ENCODE data around the gene ESRRG.
A peak's percentile ranks its signal among the peaks of the same experiment; 100 is the strongest.
"Not testable (repeated sequence)": the region's sequence is repeated elsewhere in the genome, so short reads cannot be mapped to it uniquely, and the experiment has no call there.

The ESRRG gene

GRCh38 chr1:216723274-216723780 is at the start of gene ESRRG:
Gene ESRRG (minus strand): TSS chr1:216723429. CDS start chr1:216723299, 130 bp downstream.
- no peak for DNase-seq

GRCh38 chr1:216771922-216772321 is 48.7 kb upstream of the ESRRG start:
- DNase-seq = no peak

- DNase-seq = no peak
These were observed 43.6 kb upstream of the ESRRG start for GRCh38 chr1:216766633-216767327.

GRCh38 chr1:216765346-216766300 is 42.4 kb upstream of the ESRRG start:
- DNase-seq = no peak

GRCh38 chr1:216758161-216758560 is 34.9 kb upstream of the ESRRG start:
- no peak for DNase-seq

GRCh38 chr1:216757110-216757509 is 33.9 kb upstream of the ESRRG start:
- DNase-seq = no peak

- DNase-seq = no peak
These were observed 27.7 kb upstream of the ESRRG start for GRCh38 chr1:216750961-216751360.

- DNase-seq = peak in 1 of 3 donors; percentile 3
These were observed 26.9 kb upstream of the ESRRG start for GRCh38 chr1:216750031-216750627.

- no peak for DNase-seq
These were observed 26.0 kb upstream of the ESRRG start for GRCh38 chr1:216749232-216749631.

- peak in 1 of 3 donors; percentile 1 for DNase-seq
These were observed 19.4 kb upstream of the ESRRG start for GRCh38 chr1:216742625-216743024.

GRCh38 chr1:216740331-216740730 is 17.1 kb upstream of the ESRRG start:
- no peak for DNase-seq

- DNase-seq = no peak
These were observed 16.6 kb upstream of the ESRRG start for GRCh38 chr1:216739793-216740192.

GRCh38 chr1:216732121-216732520 is 8.9 kb upstream of the ESRRG start:
- DNase-seq = no peak

GRCh38 chr1:216731562-216731961 is 8.3 kb upstream of the ESRRG start:
- no peak for DNase-seq

- DNase-seq = no peak
These were observed 3.2 kb upstream of the ESRRG start for GRCh38 chr1:216726435-216726834.

GRCh38 chr1:216722821-216723220 is 408 bp downstream of the ESRRG start:
- no peak for DNase-seq

GRCh38 chr1:216721863-216722262 is 1.4 kb downstream of the ESRRG start:
- DNase-seq = no peak

- no peak for DNase-seq
These were observed 2.2 kb downstream of the ESRRG start for GRCh38 chr1:216721062-216721461.

GRCh38 chr1:216711712-216712111 is 11.5 kb downstream of the ESRRG start:
- no peak for DNase-seq

GRCh38 chr1:216710598-216711333 is 12.5 kb downstream of the ESRRG start:
- no peak for DNase-seq

GRCh38 chr1:216710055-216710454 is 13.2 kb downstream of the ESRRG start:
- DNase-seq = no peak

GRCh38 chr1:216705676-216706075 is 17.6 kb downstream of the ESRRG start:
- no peak for DNase-seq

GRCh38 chr1:216704065-216704464 is 19.2 kb downstream of the ESRRG start:
- DNase-seq = not testable (repeated sequence)
